Neural cell (in vitro differentiated cells): ENCODE measurements around the gene ATG7.
"Not testable (repeated sequence)": the region's sequence is repeated elsewhere in the genome, so short reads cannot be mapped to it uniquely, and the experiment has no call there.

ENCODE experiments used
- EP300 ChIP-seq: fragments of 450-650 bp; conservative IDR thresholded peaks from 2 replicates; pipeline ENCODE4 v1.6.1; 2014; ENCODE audit warnings: antibody characterized with exemption, mild to moderate bottlenecking, moderate library complexity; ENCODE audit not compliant: poor library complexity, severe bottlenecking
- EZH2 ChIP-seq: fragments of 200-600, 300-800 bp; shearing (Covaris generic), sonication (generic); IDR thresholded peaks from 2 replicates; pipeline ENCODE4 v1.6.1; 2014; ENCODE audit warnings: antibody characterized with exemption, low read length, borderline replicate concordance, mild to moderate bottlenecking; ENCODE audit not compliant: insufficient read depth, poor library complexity, severe bottlenecking
- MXI1 ChIP-seq: fragments of 450-650 bp; conservative IDR thresholded peaks from 2 replicates; pipeline ENCODE4 v1.6.1; 2014; ENCODE audit warnings: antibody characterized with exemption, mild to moderate bottlenecking; ENCODE audit not compliant: poor library complexity, severe bottlenecking
- POLR2AphosphoS5 ChIP-seq: IDR thresholded peaks from 2 replicates; pipeline ENCODE4 v1.6.1; 2012
- RAD21 ChIP-seq: fragments of 450-650 bp; conservative IDR thresholded peaks from 2 replicates; pipeline ENCODE4 v1.6.1; 2014; ENCODE audit warnings: antibody characterized with exemption, mild to moderate bottlenecking, moderate library complexity
- SMC3 ChIP-seq: fragments of 450-650 bp; conservative IDR thresholded peaks from 2 replicates; pipeline ENCODE4 v1.6.1; 2014; ENCODE audit warnings: antibody characterized with exemption, mild to moderate bottlenecking, moderate library complexity; ENCODE audit not compliant: poor library complexity
- TAF1 ChIP-seq: IDR thresholded peaks from 2 replicates; pipeline ENCODE4 v1.6.1; 2012; ENCODE audit warnings: low read depth
- TF ChIP-seq, protein P1 (sequence below): fragments of 450-650 bp; IDR thresholded peaks from 2 replicates; pipeline ENCODE4 v1.5.1; 2014; ENCODE audit warnings: antibody characterized with exemption, mild to moderate bottlenecking, moderate library complexity; ENCODE audit not compliant: poor library complexity, severe bottlenecking
- TF ChIP-seq, protein P2 (sequence below): IDR thresholded peaks from 2 replicates; pipeline ENCODE4 v1.6.1; 2012; ENCODE audit warnings: borderline replicate concordance

DNA sequence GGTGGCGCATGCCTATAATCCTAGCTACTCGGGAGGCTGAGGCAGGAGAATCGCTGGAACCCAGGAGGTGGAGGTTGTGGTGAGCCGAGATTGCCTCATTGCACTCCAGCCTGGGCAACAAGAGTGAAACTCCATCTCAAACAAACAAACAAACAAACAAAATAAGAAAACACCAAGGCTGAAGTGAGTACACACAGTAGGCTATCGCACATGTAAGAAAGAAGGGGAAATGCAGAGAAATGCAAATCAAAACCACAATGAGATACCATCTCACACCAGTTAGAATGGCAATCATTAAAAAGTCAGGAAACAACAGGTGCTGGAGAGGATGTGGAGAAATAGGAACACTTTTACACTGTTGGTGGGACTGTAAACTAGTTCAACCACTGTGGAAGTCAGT is 322.8 kb downstream of the ATG7 start:
- TF ChIP-seq POLR2AphosphoS5, TAF1, EZH2, EP300, RAD21, MXI1, SMC3: not testable (repeated sequence)
- TF ChIP-seq, protein P1, sequence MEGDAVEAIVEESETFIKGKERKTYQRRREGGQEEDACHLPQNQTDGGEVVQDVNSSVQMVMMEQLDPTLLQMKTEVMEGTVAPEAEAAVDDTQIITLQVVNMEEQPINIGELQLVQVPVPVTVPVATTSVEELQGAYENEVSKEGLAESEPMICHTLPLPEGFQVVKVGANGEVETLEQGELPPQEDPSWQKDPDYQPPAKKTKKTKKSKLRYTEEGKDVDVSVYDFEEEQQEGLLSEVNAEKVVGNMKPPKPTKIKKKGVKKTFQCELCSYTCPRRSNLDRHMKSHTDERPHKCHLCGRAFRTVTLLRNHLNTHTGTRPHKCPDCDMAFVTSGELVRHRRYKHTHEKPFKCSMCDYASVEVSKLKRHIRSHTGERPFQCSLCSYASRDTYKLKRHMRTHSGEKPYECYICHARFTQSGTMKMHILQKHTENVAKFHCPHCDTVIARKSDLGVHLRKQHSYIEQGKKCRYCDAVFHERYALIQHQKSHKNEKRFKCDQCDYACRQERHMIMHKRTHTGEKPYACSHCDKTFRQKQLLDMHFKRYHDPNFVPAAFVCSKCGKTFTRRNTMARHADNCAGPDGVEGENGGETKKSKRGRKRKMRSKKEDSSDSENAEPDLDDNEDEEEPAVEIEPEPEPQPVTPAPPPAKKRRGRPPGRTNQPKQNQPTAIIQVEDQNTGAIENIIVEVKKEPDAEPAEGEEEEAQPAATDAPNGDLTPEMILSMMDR, result not testable (repeated sequence)
- TF ChIP-seq, protein P2, sequence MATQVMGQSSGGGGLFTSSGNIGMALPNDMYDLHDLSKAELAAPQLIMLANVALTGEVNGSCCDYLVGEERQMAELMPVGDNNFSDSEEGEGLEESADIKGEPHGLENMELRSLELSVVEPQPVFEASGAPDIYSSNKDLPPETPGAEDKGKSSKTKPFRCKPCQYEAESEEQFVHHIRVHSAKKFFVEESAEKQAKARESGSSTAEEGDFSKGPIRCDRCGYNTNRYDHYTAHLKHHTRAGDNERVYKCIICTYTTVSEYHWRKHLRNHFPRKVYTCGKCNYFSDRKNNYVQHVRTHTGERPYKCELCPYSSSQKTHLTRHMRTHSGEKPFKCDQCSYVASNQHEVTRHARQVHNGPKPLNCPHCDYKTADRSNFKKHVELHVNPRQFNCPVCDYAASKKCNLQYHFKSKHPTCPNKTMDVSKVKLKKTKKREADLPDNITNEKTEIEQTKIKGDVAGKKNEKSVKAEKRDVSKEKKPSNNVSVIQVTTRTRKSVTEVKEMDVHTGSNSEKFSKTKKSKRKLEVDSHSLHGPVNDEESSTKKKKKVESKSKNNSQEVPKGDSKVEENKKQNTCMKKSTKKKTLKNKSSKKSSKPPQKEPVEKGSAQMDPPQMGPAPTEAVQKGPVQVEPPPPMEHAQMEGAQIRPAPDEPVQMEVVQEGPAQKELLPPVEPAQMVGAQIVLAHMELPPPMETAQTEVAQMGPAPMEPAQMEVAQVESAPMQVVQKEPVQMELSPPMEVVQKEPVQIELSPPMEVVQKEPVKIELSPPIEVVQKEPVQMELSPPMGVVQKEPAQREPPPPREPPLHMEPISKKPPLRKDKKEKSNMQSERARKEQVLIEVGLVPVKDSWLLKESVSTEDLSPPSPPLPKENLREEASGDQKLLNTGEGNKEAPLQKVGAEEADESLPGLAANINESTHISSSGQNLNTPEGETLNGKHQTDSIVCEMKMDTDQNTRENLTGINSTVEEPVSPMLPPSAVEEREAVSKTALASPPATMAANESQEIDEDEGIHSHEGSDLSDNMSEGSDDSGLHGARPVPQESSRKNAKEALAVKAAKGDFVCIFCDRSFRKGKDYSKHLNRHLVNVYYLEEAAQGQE, result not testable (repeated sequence)
